D721Med (cell line): ENCODE measurements around the gene ZDHHC11B.
"Not testable (repeated sequence)": the region's sequence is repeated elsewhere in the genome, so short reads cannot be mapped to it uniquely, and the experiment has no call there.

Experiments
- DNase-seq: peaks from one replicate; pipeline ENCODE4 v3.0.0; 2011; ENCODE audit warnings: low spot score; ENCODE audit not compliant: insufficient read length
- FAIRE-seq: peaks from 2 replicates; lab custom pipeline; 2011; peaks lifted over from hg19 to GRCh38; lab: Jason Lieb, UNC
- CTCF ChIP-seq: IDR thresholded peaks from 2 replicates; pipeline ENCODE4 v1.5.1; 2012; ENCODE audit warnings: mild to moderate bottlenecking, control low read depth; ENCODE audit not compliant: insufficient read depth; ENCODE audit errors: missing control alignments

Gene ZDHHC11B

GRCh38 chr5:784428-785177 lies at the start of gene ZDHHC11B:
ZDHHC11B (minus strand) TSS chr5:784729; CDS start chr5:766919, 17,810 bp downstream.
- DNase-seq: peak; percentile 75
- FAIRE-seq: not testable (repeated sequence)

GRCh38 chr5:834013-834412 lies 49.5 kb upstream of the ZDHHC11B start:
- not testable (repeated sequence) for FAIRE-seq

GRCh38 chr5:828194-828593 lies 43.7 kb upstream of the ZDHHC11B start:
- not testable (repeated sequence) for DNase-seq, FAIRE-seq

More at GRCh38 chr5:834013-834412, 49.5 kb upstream of the ZDHHC11B start:
- DNase-seq: not testable (repeated sequence)

- not testable (repeated sequence) for DNase-seq
Measured at GRCh38 chr5:825544-825943, 41.0 kb upstream of the ZDHHC11B start.

GRCh38 chr5:821504-821903 lies 37.0 kb upstream of the ZDHHC11B start:
- peak; percentile 12 for TF ChIP-seq CTCF
- FAIRE-seq: no peak
- DNase-seq: no peak

More at GRCh38 chr5:825544-825943, 41.0 kb upstream of the ZDHHC11B start:
- not testable (repeated sequence) for FAIRE-seq

GRCh38 chr5:820245-820644 lies 35.7 kb upstream of the ZDHHC11B start:
- TF ChIP-seq CTCF: no peak
- no peak for DNase-seq
- FAIRE-seq: no peak

- no peak for FAIRE-seq
Measured at GRCh38 chr5:819078-819477, 34.5 kb upstream of the ZDHHC11B start.

GRCh38 chr5:816176-816575 lies 31.6 kb upstream of the ZDHHC11B start:
- FAIRE-seq (no peak), DNase-seq (no peak)
- no peak for TF ChIP-seq CTCF

More at GRCh38 chr5:819078-819477, 34.5 kb upstream of the ZDHHC11B start:
- no peak for TF ChIP-seq CTCF
- DNase-seq: no peak

GRCh38 chr5:815449-815848 lies 30.9 kb upstream of the ZDHHC11B start:
- DNase-seq (no peak), FAIRE-seq (no peak)
- TF ChIP-seq CTCF: no peak

GRCh38 chr5:813575-813974 lies 29.0 kb upstream of the ZDHHC11B start:
- not testable (repeated sequence) for FAIRE-seq, DNase-seq

- not testable (repeated sequence) for DNase-seq, FAIRE-seq
Measured at GRCh38 chr5:811384-811783, 26.9 kb upstream of the ZDHHC11B start.

GRCh38 chr5:807719-808514 lies 23.4 kb upstream of the ZDHHC11B start:
- FAIRE-seq: not testable (repeated sequence)

More at GRCh38 chr5:807719-808514, 23.4 kb upstream of the ZDHHC11B start:
- not testable (repeated sequence) for DNase-seq
